NCI-H748 treated with DMSO at 0.1 percent for 48 hours (cell line): Measurements from ENCODE around the gene RAB34.

Experiments used
- DNase-seq: peaks from one replicate; lab custom pipeline; 2025; lab: John Stamatoyannopoulos, UW

Gene RAB34, protein sequence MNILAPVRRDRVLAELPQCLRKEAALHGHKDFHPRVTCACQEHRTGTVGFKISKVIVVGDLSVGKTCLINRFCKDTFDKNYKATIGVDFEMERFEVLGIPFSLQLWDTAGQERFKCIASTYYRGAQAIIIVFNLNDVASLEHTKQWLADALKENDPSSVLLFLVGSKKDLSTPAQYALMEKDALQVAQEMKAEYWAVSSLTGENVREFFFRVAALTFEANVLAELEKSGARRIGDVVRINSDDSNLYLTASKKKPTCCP

DNA sequence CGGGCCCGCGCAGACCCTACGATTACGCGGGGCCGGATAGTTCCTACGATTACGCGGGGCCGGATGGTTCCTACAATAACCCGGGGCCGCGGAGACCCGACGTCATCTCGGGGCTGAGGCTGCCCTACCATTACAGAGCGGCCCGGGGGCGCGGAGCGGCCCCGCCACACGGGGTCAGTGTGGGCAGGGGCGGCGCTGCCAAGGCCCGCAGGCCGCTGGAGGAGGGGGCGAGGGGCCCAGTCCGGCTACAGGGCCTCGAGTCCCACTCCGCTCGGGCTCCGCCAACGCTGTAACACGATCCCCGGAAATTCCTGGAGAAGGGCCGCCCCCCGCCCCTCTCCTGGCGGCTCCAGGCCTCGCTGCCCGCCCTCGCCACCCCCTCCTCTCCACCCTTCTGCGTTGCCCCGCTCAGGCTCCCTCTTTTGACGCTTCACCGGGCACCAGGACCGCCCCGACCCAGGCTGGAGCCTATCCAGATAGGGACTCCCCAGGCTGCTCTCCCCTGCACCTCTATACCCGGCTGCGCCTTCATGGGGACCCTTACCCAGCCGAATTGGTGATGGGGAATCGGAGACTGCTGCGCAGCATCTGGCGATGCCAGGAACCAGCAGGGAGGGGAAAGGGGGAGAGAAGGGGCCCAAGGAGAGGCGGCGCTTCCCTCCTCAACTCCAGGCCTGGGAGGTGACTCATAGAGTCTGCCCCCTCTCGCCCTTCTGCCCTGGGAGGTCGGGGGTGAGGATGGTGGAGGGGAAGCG, at the start of gene RAB34:
Gene RAB34, minus strand, starts transcription at position 291 of the 755 bp plus-strand sequence. CDS start 602 bp downstream, outside the sequence.
- DNase-seq = no peak

GRCh38 chr17:28765038-28765437, 47.4 kb upstream of the RAB34 start:
- DNase-seq = no peak

DNA sequence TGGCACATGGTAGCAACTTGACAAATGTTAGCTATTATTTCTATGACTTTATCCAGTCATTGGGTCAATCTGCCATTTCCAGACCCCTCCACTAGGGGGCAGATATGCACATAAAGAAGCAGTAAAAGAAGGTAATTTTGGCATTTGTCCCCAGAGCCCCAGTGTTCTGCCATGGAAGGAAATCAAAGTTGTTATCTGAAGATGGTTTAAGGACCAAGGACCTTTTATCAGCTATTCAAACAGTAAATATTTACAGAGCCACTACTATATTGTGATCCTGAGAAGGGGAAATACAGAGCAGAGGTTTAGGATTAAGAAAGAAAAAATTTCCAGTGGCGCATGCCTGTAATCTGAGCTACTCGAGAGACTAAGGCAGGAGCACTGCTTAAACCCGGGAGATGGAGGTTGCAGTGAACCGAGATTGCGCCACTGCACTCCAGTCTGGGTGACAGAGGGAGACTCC, 46.2 kb upstream of the RAB34 start:
- DNase-seq = peak; percentile 75

DNA sequence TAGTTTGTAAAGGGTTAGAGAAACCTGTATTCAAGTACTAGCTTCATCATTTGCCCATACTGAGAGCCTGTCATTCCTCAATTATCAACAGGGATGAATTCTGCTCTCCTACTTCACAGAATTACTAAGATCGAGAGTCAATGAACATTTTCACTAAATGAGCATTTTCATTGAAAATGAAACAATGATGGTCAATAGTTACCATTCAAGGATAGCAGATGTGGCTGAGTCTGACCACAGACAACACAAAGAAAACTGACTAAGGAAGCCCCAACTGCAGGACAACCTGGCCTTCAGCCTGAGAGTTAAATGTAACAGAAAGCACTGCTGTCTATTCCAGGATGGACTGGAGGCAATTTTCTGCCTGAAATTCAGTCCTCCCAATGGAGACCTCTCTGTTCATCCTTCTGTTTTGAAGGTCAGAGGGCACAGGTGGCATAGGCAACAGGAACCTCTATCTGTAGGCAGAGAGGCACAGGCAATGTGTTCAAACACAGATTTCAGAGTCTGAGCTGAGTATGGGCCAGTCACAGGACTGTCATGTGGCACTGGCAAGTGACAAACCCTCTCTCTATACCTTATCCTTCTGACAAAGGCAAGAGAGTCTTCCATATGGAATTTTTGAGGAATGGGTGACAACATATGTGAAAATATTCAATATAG, 45.6 kb upstream of the RAB34 start:
- DNase-seq = no peak

DNA sequence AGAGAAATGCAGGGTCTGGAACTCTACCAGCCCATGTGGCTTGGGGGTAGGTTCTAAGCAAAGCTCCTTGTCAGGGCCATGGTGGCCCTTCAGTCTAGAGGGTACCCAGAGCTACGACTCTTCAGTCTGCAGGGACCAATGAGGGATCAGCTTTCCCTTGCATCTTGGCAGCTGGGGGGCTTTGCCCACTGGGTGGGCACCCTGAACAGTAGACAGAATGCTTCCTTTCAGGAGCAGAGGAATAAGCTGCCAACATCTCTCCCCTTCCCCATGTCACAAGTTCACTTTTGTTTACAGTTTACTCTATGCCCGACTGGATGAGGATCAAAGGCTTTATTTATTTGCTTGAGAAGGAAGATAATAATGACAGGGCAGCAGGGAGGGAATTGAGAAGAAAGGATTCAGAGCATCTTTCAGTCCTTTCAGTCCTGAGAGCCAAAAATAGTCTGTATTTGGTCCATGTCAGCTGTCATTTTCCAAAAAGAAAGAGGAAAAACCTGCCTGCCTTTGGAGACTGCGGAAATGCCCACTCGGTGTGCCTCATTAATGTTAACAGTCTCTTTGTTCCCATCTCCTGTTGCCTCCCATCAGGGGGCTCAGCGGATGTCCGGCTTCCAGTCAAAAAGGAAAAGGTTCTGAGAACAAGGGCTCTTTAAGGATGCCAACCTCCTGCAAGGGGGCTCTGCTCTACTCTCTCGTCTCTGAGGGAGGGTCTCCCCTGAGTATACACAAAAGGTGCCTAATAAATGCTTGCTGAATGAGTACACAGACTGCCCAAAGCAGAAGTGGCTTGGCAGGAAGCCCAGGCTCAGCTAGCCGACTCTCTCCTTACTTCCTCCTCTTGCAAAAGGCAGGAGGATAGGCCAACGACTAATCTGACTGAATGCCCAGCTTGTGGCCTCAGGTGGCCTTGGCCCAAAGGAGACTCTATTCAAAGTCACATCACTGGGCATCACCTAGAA, 43.2 kb upstream of the RAB34 start:
- peak; percentile 61 for DNase-seq

- no peak for DNase-seq
Measured at GRCh38 chr17:28759256-28759865, 41.7 kb upstream of the RAB34 start.

- DNase-seq = no peak
Measured at GRCh38 chr17:28758411-28759121, 40.9 kb upstream of the RAB34 start.

- no peak for DNase-seq
Measured at GRCh38 chr17:28756049-28756804, 38.6 kb upstream of the RAB34 start.

- no peak for DNase-seq
Measured at GRCh38 chr17:28755486-28755885, 37.8 kb upstream of the RAB34 start.

- DNase-seq = no peak
Measured at GRCh38 chr17:28751600-28752366, 34.1 kb upstream of the RAB34 start.

DNA sequence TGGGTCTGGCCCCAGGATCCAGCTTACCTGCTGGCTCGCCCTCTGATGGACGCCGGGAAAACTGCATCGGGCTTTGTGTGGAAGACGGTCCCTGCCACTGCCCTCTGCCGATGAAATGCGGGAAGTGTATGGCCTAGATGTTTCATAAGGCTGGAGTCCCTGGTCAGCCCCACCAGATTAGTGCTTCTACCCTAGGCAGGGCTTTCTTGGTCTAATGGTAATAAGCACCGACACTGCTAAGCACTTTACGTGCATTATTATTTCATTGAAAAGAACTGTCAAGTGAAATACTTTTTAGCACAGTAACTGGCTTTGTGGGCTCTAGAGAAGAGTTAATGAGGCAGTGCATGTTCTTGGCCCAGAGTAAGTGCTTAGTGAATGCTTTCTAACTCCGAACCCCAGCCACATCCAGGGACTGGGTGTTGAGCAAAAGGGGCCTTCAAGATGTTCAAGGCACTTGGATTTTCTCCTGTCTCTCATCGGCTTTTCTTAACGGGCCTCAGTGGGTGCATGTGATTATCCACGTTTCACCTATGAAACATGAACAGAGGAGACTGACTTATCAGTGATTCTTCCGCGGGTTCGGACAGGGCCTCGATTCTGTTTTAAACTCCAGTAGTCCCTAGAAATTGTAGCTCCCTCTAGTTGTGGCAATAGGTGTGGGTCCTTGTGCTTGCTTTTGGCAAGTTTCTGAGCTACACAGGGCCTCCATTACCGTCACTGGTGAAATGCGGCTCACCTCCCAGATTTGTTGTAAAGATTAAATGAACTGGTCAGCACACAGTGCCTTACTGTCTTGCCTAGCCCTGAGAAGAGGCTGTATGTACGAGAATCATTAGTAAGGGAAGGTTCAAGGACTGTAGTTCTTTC, 32.7 kb upstream of the RAB34 start:
- DNase-seq = peak; percentile 95

- DNase-seq = no peak
Measured at GRCh38 chr17:28749516-28750177, 32.0 kb upstream of the RAB34 start.

- DNase-seq = no peak
Measured at GRCh38 chr17:28748852-28749515, 31.3 kb upstream of the RAB34 start.

GRCh38 chr17:28747801-28748750, 30.4 kb upstream of the RAB34 start:
- DNase-seq = no peak

DNA sequence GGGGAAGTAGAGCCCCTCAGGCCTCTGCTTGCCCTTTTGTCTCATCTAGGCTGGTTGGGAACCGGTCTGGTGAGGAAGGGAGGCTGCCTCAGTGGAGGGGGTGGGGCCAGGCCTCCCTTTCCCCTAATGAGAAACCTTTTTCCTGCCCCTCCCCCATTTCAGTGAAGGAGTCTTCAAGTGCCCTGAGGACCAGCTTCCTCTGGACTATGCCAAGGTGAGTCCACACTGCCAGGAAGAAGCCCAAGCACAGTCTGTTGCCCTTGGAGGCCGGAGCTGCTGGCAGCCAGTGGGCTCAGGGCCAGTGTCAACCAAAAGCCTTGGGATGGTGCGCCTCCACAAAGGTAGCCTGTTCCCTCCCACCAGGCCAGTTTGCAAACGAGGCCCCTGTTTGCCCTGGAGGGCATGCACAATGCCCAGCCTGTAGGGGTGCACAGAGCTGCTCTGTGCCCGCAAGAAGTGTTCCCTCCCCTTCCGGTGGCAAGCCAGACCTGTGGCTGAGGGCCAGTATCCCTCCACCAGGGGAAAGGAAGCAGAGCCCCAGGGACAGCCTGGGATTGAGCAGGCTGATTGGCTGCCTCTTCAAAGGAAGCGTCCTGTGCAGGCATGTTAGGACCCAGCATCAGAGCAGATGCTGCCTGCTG, 29.5 kb upstream of the RAB34 start:
- DNase-seq = no peak
